Left ventricle myocardium inferior (tissue), 1 donor: ENCODE measurements around the gene SLMAP. TPM values are rescaled to one million over a fixed set of nuclear protein-coding genes. Genes with fewer than 3 reads are reported as not detected.

Experiments used
- DNase-seq: peaks from one replicate; pipeline ENCODE4 v3.0.0-alpha.2; 2020
- H3K27ac ChIP-seq: fragments of 200-600 bp; replicated peaks from 2 replicates; pipeline ENCODE4 v1.8.0; 2021
- H3K27me3 ChIP-seq: fragments of 200-600 bp; 2 replicates; pipeline ENCODE4 v1.8.0; 2021; ENCODE audit warnings: low read depth
- H3K36me3 ChIP-seq: fragments of 200-600 bp; 2 replicates; pipeline ENCODE4 v1.8.0; 2021
- H3K4me1 ChIP-seq: fragments of 200-600 bp; 2 replicates; pipeline ENCODE4 v1.8.0; 2021
- H3K4me3 ChIP-seq: fragments of 200-600 bp; 2 replicates; pipeline ENCODE4 v1.8.0; 2021; ENCODE audit warnings: mild to moderate bottlenecking, moderate library complexity
- H3K9me3 ChIP-seq: fragments of 200-600 bp; replicated peaks from 2 replicates; pipeline ENCODE4 v1.8.0; 2021
- intact Hi-C: fragments of 100-400 bp; cut with micrococcal nuclease; formaldehyde crosslinking; loops from one replicate; pipeline ENCODE4 v1.11.0; 2022
- total RNA-seq: library from RNA; stranded (reverse); fragmentation: NEBNext Ultra II Directional; extraction: Animal tissue kit (Norgen Biotek cat#: 25700); gene quantifications from one replicate; pipeline ENCODE4 v1.2.1, GENCODE V29; 2021
- TF ChIP-seq, protein P1 (sequence below): fragments of 200-600 bp; IDR thresholded peaks from 2 replicates; pipeline ENCODE4 v1.8.0; 2021; ENCODE audit warnings: antibody characterized with exemption, mild to moderate bottlenecking, borderline replicate concordance
- donor health status: DM: no; HTN: yes; CAD: no; lungs with severe emphysema.

Gene SLMAP
- total RNA-seq, 1 donor from 2014 or later = 316 TPM

- Histone ChIP-seq H3K27me3 (no peaks in the 10 kb centered on the region), H3K9me3 (no peaks in the 10 kb centered on the region), H3K4me3 (no peak overlapping the region), H3K27ac (peak overlapping the region; percentile 10), H3K4me1 (peaks cover 8% of the 10 kb centered on the region), H3K36me3 (peaks cover 98% of the 10 kb centered on the region)
- TF ChIP-seq, protein P1, sequence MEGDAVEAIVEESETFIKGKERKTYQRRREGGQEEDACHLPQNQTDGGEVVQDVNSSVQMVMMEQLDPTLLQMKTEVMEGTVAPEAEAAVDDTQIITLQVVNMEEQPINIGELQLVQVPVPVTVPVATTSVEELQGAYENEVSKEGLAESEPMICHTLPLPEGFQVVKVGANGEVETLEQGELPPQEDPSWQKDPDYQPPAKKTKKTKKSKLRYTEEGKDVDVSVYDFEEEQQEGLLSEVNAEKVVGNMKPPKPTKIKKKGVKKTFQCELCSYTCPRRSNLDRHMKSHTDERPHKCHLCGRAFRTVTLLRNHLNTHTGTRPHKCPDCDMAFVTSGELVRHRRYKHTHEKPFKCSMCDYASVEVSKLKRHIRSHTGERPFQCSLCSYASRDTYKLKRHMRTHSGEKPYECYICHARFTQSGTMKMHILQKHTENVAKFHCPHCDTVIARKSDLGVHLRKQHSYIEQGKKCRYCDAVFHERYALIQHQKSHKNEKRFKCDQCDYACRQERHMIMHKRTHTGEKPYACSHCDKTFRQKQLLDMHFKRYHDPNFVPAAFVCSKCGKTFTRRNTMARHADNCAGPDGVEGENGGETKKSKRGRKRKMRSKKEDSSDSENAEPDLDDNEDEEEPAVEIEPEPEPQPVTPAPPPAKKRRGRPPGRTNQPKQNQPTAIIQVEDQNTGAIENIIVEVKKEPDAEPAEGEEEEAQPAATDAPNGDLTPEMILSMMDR = no peak
- intact Hi-C loops = no loop called here
- no peak for DNase-seq
Measured at GRCh38 chr3:57917601-57918000, 161.5 kb downstream of the SLMAP start.

DNA sequence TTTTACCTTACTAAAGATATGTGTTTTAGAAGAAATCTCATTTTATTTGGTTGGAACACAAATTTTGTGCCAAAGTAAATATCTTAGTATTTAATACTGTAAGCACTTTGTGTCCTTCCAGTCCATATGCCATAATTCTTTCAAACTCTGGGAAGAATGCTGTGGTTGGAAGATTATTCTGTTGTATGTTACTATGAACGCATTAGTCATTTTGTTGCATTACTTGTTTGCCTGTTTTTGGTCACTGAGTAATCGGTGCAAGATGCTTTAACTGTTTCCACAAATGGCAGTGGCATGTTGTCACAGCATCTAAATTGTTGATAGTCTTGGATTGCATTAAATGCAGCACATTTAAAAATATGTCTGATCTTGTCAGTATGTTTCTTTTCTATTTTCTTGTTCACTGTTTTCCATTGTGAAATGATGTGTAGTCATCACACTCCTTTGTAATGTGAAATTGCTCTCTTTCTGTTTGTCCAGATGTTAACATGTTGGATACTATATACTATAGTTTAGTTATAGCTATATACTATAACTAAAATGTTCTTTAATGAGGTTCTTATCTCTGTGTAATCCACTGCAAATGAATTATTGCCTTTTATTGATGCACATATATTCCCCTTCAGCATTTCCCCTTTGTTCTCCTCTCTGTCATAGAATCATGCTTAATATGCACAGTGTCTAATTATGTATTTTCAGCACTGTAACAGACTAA, 162.2 kb downstream of the SLMAP start:
- peaks cover 15% of the 10 kb centered on the region for H3K4me1 ChIP-seq
- DNase-seq = no peak
- H3K36me3 ChIP-seq = peaks cover 98% of the 10 kb centered on the region
- no peak overlapping the region for H3K4me3 ChIP-seq
- no peaks in the 10 kb centered on the region for H3K27me3 ChIP-seq
- H3K27ac ChIP-seq = no peak overlapping the region
- TF ChIP-seq, protein P1 = no peak
- intact Hi-C loops = no loop called here
- H3K9me3 ChIP-seq = no peaks in the 10 kb centered on the region

GRCh38 chr3:57919987-57920386, 163.9 kb downstream of the SLMAP start:
- Histone ChIP-seq H3K27ac (no peak overlapping the region), H3K36me3 (peaks cover 97% of the 10 kb centered on the region), H3K4me3 (no peak overlapping the region), H3K9me3 (no peaks in the 10 kb centered on the region), H3K4me1 (peaks cover 28% of the 10 kb centered on the region), H3K27me3 (no peaks in the 10 kb centered on the region)
- TF ChIP-seq, protein P1 = no peak
- intact Hi-C loops = no loop called here
- DNase-seq = no peak

DNA sequence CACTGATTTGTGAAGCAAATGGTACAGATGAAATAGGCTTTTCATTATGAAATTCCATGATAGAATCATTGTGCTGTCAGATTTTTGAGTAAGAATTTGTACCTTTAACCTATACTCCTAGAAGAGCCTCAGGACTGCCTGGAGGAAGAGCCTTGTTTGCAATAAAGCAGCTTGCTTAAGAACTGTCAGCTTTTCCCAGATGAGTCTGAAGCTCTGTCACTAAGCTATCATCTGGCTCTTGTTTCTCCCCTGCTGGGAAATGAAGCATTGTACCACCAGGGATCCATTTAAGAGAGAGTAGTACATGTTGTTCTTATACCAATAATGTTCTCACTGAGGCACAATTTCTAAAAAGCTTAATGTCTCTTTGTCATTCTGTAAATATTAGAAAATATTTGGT, 167.0 kb downstream of the SLMAP start:
- Histone ChIP-seq H3K27me3 (no peaks in the 10 kb centered on the region), H3K36me3 (peaks cover 95% of the 10 kb centered on the region), H3K4me3 (no peak overlapping the region), H3K4me1 (peaks cover 51% of the 10 kb centered on the region), H3K9me3 (no peaks in the 10 kb centered on the region), H3K27ac (peak overlapping the region; percentile 4)
- intact Hi-C loops = no loop called here
- DNase-seq = no peak
- TF ChIP-seq, protein P1 = no peak

- intact Hi-C loops = no loop called here
- Histone ChIP-seq H3K4me1 (peaks cover 51% of the 10 kb centered on the region), H3K27me3 (no peaks in the 10 kb centered on the region), H3K9me3 (no peaks in the 10 kb centered on the region), H3K36me3 (peaks cover 95% of the 10 kb centered on the region), H3K27ac (peak overlapping the region; percentile 4), H3K4me3 (no peak overlapping the region)
- TF ChIP-seq, protein P1 = no peak
- DNase-seq = no peak
Measured at GRCh38 chr3:57923752-57924151, 167.6 kb downstream of the SLMAP start.
